HEK293T (cell line): ENCODE data around the gene CMTM7.

Source experiments
- CTBP1 ChIP-seq: fragments of 450-650 bp; IDR thresholded peaks from 2 replicates; pipeline ENCODE4 v1.6.1; 2016; ENCODE audit warnings: borderline replicate concordance
- FOXM1 ChIP-seq: fragments of 450-650 bp; IDR thresholded peaks from 2 replicates; pipeline ENCODE4 v1.6.1; 2017; ENCODE audit warnings: mild to moderate bottlenecking, borderline replicate concordance
- SP1 ChIP-seq: fragments of 450-650 bp; IDR thresholded peaks from 2 replicates; pipeline ENCODE4 v1.6.1; 2017

DNA sequence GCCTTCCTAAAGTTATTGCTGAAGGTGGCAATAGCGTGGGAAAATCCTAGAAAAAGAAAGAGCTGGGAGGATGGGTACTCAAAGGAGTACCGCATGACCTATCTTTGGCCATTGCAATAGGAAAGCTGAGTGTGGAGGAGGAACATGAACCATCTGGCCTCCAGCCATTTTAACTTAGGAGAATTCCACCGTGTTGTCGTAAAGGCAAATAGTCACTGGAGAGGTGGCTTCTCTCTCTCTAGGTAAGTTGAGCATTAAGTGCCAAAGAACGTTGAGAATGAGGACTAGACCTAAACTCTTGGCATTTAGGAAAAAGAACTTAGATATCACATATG, 16.1 kb upstream of the CMTM7 start:
- TF ChIP-seq SP1 (no peak), FOXM1 (no peak), CTBP1 (no peak)
